GM12878 (cell line): ENCODE results near the gene SERPINF2. TPM values are rescaled to one million over a fixed set of nuclear protein-coding genes. Genes with fewer than 3 reads are reported as not detected.

ENCODE experiments used
- BMI1 ChIP-seq: fragments of 450-650 bp; IDR thresholded peaks from 2 replicates; pipeline ENCODE4 v1.6.1; 2016; ENCODE audit warnings: mild to moderate bottlenecking, moderate library complexity, borderline replicate concordance
- CBX5 ChIP-seq: sonication (generic); IDR thresholded peaks from 2 replicates; pipeline ENCODE4 v1.6.1; 2016; ENCODE audit warnings: low read depth, moderate library complexity, mild to moderate bottlenecking, inconsistent platforms
- polyA plus RNA-seq, 11 experiments: library from polyadenylated mRNA; depleted of rRNA in 4 of 11; unstranded in 6 of 11; stranded (reverse) in 5 of 11; fragments of >200 nt; fragmentation: Nextera tagmentation in 4 of 11; fragmentation: Illumina TruSeq in 1 of 11; extraction: Ambion mirVana in 4 of 11; extraction: Trizol in 1 of 11; gene quantifications; 1 replicate in 1 of 11; 2 replicates in 10 of 11; pipeline versions ENCODE4 v1.2.1 to v1.2.3, GENCODE V29; 2011 to 2016; ENCODE audit warnings: inconsistent platforms in 2 of 11, missing spikeins in 2 of 11, low read depth in 1 of 11
- total RNA-seq, 4 experiments: library from RNA; depleted of rRNA in 3 of 4; stranded (reverse); fragments of >200 nt in 3 of 4; fragmentation: Illumina TruSeq in 1 of 4; extraction: Trizol in 1 of 4; gene quantifications; 2 replicates each; pipeline versions ENCODE4 v1.2.1 to v1.2.3, GENCODE V29; 2013 to 2021
- TF ChIP-seq, protein P1 (sequence below): fragments of 450-650 bp; IDR thresholded peaks from 2 replicates; pipeline ENCODE4 v1.6.1; 2017; ENCODE audit warnings: mild to moderate bottlenecking, low read depth, inconsistent platforms; ENCODE audit not compliant: poor library complexity, severe bottlenecking
- TF ChIP-seq, protein P2 (sequence below): fragments of 450-650 bp; IDR thresholded peaks from 2 replicates; pipeline ENCODE4 v1.6.1; 2018; ENCODE audit warnings: mild to moderate bottlenecking, low read depth, moderate library complexity; ENCODE audit not compliant: partially characterized antibody
- TF ChIP-seq, protein P3 (sequence below): fragments of 450-650 bp; IDR thresholded peaks from 2 replicates; pipeline ENCODE4 v1.6.1; 2016; ENCODE audit warnings: mild to moderate bottlenecking, moderate library complexity, borderline replicate concordance
- TF ChIP-seq, protein P4 (sequence below): fragments of 450-650 bp; formaldehyde crosslinking; IDR thresholded peaks from 2 replicates; pipeline ENCODE4 v1.4.0; 2020; ENCODE audit warnings: mild to moderate bottlenecking, moderate library complexity
- TF ChIP-seq, protein P5 (sequence below): IDR thresholded peaks from 2 replicates; pipeline ENCODE4 v1.6.1; 2011; ENCODE audit warnings: borderline replicate concordance, low read depth, mild to moderate bottlenecking, moderate library complexity, mixed read lengths, low read length; ENCODE audit not compliant: insufficient read depth; ENCODE audit errors: extremely low read length
- TF ChIP-seq, protein P6 (sequence below): fragments of 450-650 bp; formaldehyde crosslinking; IDR thresholded peaks from 2 replicates; pipeline ENCODE4 v1.4.0; 2022; ENCODE audit warnings: mild to moderate bottlenecking, moderate library complexity

The SERPINF2 gene
- total and polyA plus RNA-seq, 10 of the 15 experiments (the other 5 are each of a cell fraction or from before 2014, with no cell fraction given): 0.04 to 0.21 (median 0.12) TPM; not detected in 6

DNA sequence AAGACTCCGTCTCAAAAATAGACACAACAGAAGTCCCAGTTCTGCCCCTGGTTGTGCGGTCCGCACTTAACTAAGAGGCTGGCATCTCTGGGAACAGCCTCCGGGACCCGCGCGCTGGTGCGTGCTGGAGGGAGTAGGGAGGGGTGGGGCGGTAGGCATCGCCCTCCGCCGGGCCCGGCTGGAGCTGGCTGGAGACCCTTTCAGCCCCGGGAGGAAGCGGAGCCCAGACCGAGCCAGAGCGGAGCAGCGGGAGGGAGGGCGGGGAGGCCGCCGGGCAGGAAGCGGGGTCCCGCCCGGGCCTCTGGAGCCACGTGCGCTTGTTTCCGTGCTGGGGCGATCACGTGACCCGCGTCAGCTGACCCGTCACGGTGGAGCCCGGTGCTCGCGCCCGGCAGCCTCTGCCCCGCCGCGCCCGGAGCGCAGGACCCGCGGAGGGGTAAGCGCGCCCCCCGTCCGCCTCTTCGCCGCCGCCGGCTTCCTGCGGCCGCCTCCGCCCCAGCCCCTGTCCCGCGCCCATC is 18.3 kb upstream of the SERPINF2 start, which contains the start of gene WDR81 (continued):
- TF ChIP-seq BMI1 (no peak), CBX5 (no peak)
- TF ChIP-seq, protein P1, sequence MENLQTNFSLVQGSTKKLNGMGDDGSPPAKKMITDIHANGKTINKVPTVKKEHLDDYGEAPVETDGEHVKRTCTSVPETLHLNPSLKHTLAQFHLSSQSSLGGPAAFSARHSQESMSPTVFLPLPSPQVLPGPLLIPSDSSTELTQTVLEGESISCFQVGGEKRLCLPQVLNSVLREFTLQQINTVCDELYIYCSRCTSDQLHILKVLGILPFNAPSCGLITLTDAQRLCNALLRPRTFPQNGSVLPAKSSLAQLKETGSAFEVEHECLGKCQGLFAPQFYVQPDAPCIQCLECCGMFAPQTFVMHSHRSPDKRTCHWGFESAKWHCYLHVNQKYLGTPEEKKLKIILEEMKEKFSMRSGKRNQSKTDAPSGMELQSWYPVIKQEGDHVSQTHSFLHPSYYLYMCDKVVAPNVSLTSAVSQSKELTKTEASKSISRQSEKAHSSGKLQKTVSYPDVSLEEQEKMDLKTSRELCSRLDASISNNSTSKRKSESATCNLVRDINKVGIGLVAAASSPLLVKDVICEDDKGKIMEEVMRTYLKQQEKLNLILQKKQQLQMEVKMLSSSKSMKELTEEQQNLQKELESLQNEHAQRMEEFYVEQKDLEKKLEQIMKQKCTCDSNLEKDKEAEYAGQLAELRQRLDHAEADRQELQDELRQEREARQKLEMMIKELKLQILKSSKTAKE: no peak
- TF ChIP-seq, protein P2, sequence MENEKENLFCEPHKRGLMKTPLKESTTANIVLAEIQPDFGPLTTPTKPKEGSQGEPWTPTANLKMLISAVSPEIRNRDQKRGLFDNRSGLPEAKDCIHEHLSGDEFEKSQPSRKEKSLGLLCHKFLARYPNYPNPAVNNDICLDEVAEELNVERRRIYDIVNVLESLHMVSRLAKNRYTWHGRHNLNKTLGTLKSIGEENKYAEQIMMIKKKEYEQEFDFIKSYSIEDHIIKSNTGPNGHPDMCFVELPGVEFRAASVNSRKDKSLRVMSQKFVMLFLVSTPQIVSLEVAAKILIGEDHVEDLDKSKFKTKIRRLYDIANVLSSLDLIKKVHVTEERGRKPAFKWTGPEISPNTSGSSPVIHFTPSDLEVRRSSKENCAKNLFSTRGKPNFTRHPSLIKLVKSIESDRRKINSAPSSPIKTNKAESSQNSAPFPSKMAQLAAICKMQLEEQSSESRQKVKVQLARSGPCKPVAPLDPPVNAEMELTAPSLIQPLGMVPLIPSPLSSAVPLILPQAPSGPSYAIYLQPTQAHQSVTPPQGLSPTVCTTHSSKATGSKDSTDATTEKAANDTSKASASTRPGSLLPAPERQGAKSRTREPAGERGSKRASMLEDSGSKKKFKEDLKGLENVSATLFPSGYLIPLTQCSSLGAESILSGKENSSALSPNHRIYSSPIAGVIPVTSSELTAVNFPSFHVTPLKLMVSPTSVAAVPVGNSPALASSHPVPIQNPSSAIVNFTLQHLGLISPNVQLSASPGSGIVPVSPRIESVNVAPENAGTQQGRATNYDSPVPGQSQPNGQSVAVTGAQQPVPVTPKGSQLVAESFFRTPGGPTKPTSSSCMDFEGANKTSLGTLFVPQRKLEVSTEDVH: no peak
- TF ChIP-seq, protein P3, sequence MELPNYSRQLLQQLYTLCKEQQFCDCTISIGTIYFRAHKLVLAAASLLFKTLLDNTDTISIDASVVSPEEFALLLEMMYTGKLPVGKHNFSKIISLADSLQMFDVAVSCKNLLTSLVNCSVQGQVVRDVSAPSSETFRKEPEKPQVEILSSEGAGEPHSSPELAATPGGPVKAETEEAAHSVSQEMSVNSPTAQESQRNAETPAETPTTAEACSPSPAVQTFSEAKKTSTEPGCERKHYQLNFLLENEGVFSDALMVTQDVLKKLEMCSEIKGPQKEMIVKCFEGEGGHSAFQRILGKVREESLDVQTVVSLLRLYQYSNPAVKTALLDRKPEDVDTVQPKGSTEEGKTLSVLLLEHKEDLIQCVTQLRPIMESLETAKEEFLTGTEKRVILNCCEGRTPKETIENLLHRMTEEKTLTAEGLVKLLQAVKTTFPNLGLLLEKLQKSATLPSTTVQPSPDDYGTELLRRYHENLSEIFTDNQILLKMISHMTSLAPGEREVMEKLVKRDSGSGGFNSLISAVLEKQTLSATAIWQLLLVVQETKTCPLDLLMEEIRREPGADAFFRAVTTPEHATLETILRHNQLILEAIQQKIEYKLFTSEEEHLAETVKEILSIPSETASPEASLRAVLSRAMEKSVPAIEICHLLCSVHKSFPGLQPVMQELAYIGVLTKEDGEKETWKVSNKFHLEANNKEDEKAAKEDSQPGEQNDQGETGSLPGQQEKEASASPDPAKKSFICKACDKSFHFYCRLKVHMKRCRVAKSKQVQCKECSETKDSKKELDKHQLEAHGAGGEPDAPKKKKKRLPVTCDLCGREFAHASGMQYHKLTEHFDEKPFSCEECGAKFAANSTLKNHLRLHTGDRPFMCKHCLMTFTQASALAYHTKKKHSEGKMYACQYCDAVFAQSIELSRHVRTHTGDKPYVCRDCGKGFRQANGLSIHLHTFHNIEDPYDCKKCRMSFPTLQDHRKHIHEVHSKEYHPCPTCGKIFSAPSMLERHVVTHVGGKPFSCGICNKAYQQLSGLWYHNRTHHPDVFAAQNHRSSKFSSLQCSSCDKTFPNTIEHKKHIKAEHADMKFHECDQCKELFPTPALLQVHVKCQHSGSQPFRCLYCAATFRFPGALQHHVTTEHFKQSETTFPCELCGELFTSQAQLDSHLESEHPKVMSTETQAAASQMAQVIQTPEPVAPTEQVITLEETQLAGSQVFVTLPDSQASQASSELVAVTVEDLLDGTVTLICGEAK: no peak
- TF ChIP-seq, protein P4, sequence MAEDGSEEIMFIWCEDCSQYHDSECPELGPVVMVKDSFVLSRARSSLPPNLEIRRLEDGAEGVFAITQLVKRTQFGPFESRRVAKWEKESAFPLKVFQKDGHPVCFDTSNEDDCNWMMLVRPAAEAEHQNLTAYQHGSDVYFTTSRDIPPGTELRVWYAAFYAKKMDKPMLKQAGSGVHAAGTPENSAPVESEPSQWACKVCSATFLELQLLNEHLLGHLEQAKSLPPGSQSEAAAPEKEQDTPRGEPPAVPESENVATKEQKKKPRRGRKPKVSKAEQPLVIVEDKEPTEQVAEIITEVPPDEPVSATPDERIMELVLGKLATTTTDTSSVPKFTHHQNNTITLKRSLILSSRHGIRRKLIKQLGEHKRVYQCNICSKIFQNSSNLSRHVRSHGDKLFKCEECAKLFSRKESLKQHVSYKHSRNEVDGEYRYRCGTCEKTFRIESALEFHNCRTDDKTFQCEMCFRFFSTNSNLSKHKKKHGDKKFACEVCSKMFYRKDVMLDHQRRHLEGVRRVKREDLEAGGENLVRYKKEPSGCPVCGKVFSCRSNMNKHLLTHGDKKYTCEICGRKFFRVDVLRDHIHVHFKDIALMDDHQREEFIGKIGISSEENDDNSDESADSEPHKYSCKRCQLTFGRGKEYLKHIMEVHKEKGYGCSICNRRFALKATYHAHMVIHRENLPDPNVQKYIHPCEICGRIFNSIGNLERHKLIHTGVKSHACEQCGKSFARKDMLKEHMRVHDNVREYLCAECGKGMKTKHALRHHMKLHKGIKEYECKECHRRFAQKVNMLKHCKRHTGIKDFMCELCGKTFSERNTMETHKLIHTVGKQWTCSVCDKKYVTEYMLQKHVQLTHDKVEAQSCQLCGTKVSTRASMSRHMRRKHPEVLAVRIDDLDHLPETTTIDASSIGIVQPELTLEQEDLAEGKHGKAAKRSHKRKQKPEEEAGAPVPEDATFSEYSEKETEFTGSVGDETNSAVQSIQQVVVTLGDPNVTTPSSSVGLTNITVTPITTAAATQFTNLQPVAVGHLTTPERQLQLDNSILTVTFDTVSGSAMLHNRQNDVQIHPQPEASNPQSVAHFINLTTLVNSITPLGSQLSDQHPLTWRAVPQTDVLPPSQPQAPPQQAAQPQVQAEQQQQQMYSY (CRISPR knock-in tag): peak; percentile 85
- TF ChIP-seq, protein P5, sequence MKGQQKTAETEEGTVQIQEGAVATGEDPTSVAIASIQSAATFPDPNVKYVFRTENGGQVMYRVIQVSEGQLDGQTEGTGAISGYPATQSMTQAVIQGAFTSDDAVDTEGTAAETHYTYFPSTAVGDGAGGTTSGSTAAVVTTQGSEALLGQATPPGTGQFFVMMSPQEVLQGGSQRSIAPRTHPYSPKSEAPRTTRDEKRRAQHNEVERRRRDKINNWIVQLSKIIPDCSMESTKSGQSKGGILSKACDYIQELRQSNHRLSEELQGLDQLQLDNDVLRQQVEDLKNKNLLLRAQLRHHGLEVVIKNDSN: peak; percentile 98
- TF ChIP-seq, protein P6, sequence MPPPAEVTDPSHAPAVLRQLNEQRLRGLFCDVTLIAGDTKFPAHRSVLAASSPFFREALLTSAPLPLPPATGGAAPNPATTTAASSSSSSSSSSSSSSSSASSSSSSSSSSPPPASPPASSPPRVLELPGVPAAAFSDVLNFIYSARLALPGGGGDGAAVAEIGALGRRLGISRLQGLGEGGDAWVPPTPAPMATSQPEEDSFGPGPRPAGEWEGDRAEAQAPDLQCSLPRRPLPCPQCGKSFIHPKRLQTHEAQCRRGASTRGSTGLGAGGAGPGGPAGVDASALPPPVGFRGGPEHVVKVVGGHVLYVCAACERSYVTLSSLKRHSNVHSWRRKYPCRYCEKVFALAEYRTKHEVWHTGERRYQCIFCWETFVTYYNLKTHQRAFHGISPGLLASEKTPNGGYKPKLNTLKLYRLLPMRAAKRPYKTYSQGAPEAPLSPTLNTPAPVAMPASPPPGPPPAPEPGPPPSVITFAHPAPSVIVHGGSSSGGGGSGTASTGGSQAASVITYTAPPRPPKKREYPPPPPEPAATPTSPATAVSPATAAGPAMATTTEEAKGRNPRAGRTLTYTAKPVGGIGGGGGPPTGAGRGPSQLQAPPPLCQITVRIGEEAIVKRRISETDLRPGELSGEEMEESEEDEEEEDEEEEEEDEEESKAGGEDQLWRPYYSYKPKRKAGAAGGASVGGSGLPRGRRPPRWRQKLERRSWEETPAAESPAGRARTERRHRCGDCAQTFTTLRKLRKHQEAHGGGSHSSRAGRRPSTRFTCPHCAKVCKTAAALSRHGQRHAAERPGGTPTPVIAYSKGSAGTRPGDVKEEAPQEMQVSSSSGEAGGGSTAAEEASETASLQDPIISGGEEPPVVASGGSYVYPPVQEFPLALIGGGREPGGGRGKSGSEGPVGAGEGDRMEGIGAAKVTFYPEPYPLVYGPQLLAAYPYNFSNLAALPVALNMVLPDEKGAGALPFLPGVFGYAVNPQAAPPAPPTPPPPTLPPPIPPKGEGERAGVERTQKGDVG (CRISPR knock-in tag): peak; percentile 76; the same call in 1 of the 2 replicates
